Transverse colon (tissue), 4 donors: ENCODE data around the gene SDHAF4. TPM values are rescaled to one million over a fixed set of nuclear protein-coding genes. Genes with fewer than 3 reads are reported as not detected.

ENCODE experiments used
- DNase-seq: peaks from one replicate; pipeline ENCODE4 v3.0.0-alpha.2; 2019
- H3K27ac ChIP-seq, 4 donors: fragments of 200-600 bp; sonication (generic); 2 replicates each; pipeline ENCODE4 v1.5.1; 2016 to 2018; ENCODE audit warnings: inconsistent platforms in 4 of 4
- H3K27me3 ChIP-seq: fragments of 200-600 bp; sonication (generic); 2 replicates; pipeline ENCODE4 v1.5.1; 2017; ENCODE audit warnings: inconsistent platforms
- H3K36me3 ChIP-seq, 4 donors: fragments of 200-600 bp; sonication (generic); 2 replicates each; pipeline ENCODE4 v1.5.1; 2017 to 2019; ENCODE audit warnings: inconsistent platforms in 4 of 4
- H3K4me1 ChIP-seq, 4 donors: fragments of 200-600 bp; sonication (generic); 2 replicates each; pipeline ENCODE4 v1.5.1; 2017 to 2020; ENCODE audit warnings: inconsistent platforms in 4 of 4
- H3K4me3 ChIP-seq, 4 donors: fragments of 200-600 bp; sonication (generic); 1 replicate in 1 of 4; 2 replicates in 3 of 4; pipeline versions ENCODE4 v1.5.1 to v1.6.1; 2017 to 2019; ENCODE audit warnings: inconsistent platforms in 4 of 4
- H3K9me3 ChIP-seq, 2 donors: fragments of 200-600 bp; sonication (generic); 2 replicates each; pipeline ENCODE4 v1.5.1; 2017 to 2019; ENCODE audit warnings: inconsistent platforms in 2 of 2
- CTCF ChIP-seq, 5 experiments: fragments of 200-600 bp in 3 of 5; fragments of 450-650 bp in 2 of 5; sonication (generic) in 3 of 5; IDR thresholded peaks; 1 replicate in 2 of 5; 2 replicates in 3 of 5; pipeline ENCODE4 v1.5.1; 2016 to 2017; ENCODE audit warnings: antibody characterized with exemption in 5 of 5, inconsistent platforms in 3 of 5, mild to moderate bottlenecking in 2 of 5, moderate library complexity in 1 of 5
- EP300 ChIP-seq: sonication (generic); formaldehyde crosslinking; IDR thresholded peaks from one replicate; pipeline ENCODE4 v1.6.1; 2017; ENCODE audit warnings: antibody characterized with exemption, low read depth
- POLR2A ChIP-seq: fragments of 450-650 bp; IDR thresholded peaks from one replicate; pipeline ENCODE4 v1.6.1; 2016; ENCODE audit warnings: antibody characterized with exemption, mild to moderate bottlenecking, moderate library complexity
- POLR2AphosphoS5 ChIP-seq, 3 donors: sonication (generic); formaldehyde crosslinking; IDR thresholded peaks; one replicate each; pipeline ENCODE4 v1.6.1; 2016; ENCODE audit warnings: antibody characterized with exemption in 3 of 3
- whole genome bisulfite sequencing, 2 donors: methylation state at CpG; one replicate each; pipeline ENCODE4 v1.1.5; 2018; ENCODE audit warnings: low coverage in 1 of 2; 5-methylcytosine and 5-hydroxymethylcytosine counted together
- in situ Hi-C, 4 donors: fragments of 200-750 bp; cut with MboI; loops; one replicate each; pipeline versions ENCODE4 v1.15.0 to v1.15.1; 2017; ENCODE audit warnings: low sequenced_read_pairs in 3 of 4, low pct_ligation_motif_present in 1 of 4, low pct_unique_long_range_greater_than_20kb in 1 of 4
- intact Hi-C: fragments of 100-400 bp; cut with DNase I; formaldehyde crosslinking; loops from one replicate; pipeline ENCODE4 v1.15.1; 2023; ENCODE audit warnings: low total_unique reads
- total RNA-seq, 4 donors: library from RNA; depleted of rRNA; stranded (reverse); fragments of >200 nt; gene quantifications; one replicate each; pipeline ENCODE4 v1.1.0, GENCODE V29; 2016

Gene SDHAF4
- total RNA-seq, 4 donors from 2014 or later: 1.9 to 8.3 (median 5.3) TPM

GRCh38 chr6:70627500-70628254 is 60.9 kb downstream of the SDHAF4 start:
- Histone ChIP-seq H3K27me3 (no peaks in the 10 kb centered on the region), H3K27ac (no peak overlapping the region), H3K4me3 (no peak overlapping the region), H3K36me3 (no peaks in the 10 kb centered on the region), H3K4me1 (peaks cover 0 to 4% (median 0%) of the 10 kb centered on the region in 4 donors), H3K9me3 (no peaks in the 10 kb centered on the region)
- intact Hi-C loops (no loop called here), in situ Hi-C loops (no loop called here)
- WGBS, 2 donors: 90 to 95% methylated on average over 2 to 36 of the region's 36 CpGs
- DNase-seq: no peak
- TF ChIP-seq CTCF (IDR thresholded peaks at IDR 0.05): no peak
- TF ChIP-seq EP300: no peak
- TF ChIP-seq POLR2A: no peak
- no peak for TF ChIP-seq POLR2AphosphoS5 (IDR thresholded peaks at IDR 0.05)

GRCh38 chr6:70629929-70630328 is 63.2 kb downstream of the SDHAF4 start:
- TF ChIP-seq POLR2A (no peak), POLR2AphosphoS5 (IDR thresholded peaks at IDR 0.05) (no peak), EP300 (no peak), CTCF (IDR thresholded peaks at IDR 0.05) (no peak)
- no peak overlapping the region for H3K4me3 ChIP-seq
- no peaks in the 10 kb centered on the region for H3K9me3 ChIP-seq
- no peak for DNase-seq
- no peak overlapping the region for H3K27ac ChIP-seq
- no peaks in the 10 kb centered on the region for H3K27me3 ChIP-seq
- intact Hi-C loops: loop anchor here (1.0 kb wide), 1 partner anchor 35 kb away; no protein-coding TSS in a partner anchor
- peaks cover 0 to 4% (median 0%) of the 10 kb centered on the region in 4 donors for H3K4me1 ChIP-seq
- H3K36me3 ChIP-seq: no peaks in the 10 kb centered on the region
- in situ Hi-C loops: no loop called here
- WGBS, 2 donors: 76 to 89% methylated on average over 1 of the region's 1 CpG

- Histone ChIP-seq H3K4me3 (no peak overlapping the region), H3K4me1 (peaks cover 0 to 4% (median 0%) of the 10 kb centered on the region in 4 donors), H3K27me3 (no peaks in the 10 kb centered on the region), H3K9me3 (no peaks in the 10 kb centered on the region), H3K27ac (no peak overlapping the region), H3K36me3 (no peaks in the 10 kb centered on the region)
- DNase-seq: no peak
- in situ Hi-C loops: no loop called here
- intact Hi-C loops: no loop called here
- TF ChIP-seq EP300 (no peak), POLR2A (no peak), POLR2AphosphoS5 (IDR thresholded peaks at IDR 0.05) (no peak), CTCF (IDR thresholded peaks at IDR 0.05) (no peak)
- 38 to 51% methylated on average over 2 of the region's 2 CpGs for WGBS, 2 donors
Measured at GRCh38 chr6:70633870-70634269, 67.1 kb downstream of the SDHAF4 start.

GRCh38 chr6:70636596-70636995 is 69.9 kb downstream of the SDHAF4 start:
- no peaks in the 10 kb centered on the region for H3K4me1 ChIP-seq
- whole genome bisulfite sequencing, 2 donors: 91 to 93% methylated on average over 5 to 8 of the region's 8 CpGs
- no peak overlapping the region for H3K27ac ChIP-seq
- DNase-seq: no peak
- in situ Hi-C loops (no loop called here), intact Hi-C loops (no loop called here)
- no peaks in the 10 kb centered on the region for H3K9me3 ChIP-seq
- H3K36me3 ChIP-seq: no peaks in the 10 kb centered on the region
- no peak overlapping the region for H3K4me3 ChIP-seq
- H3K27me3 ChIP-seq: no peaks in the 10 kb centered on the region
- TF ChIP-seq EP300 (no peak), POLR2A (no peak)

GRCh38 chr6:70638468-70638867 is 71.7 kb downstream of the SDHAF4 start:
- Histone ChIP-seq H3K4me3 (no peak overlapping the region), H3K9me3 (no peaks in the 10 kb centered on the region), H3K27ac (no peak overlapping the region), H3K36me3 (no peaks in the 10 kb centered on the region), H3K4me1 (no peaks in the 10 kb centered on the region), H3K27me3 (no peaks in the 10 kb centered on the region)
- in situ Hi-C loops (no loop called here), intact Hi-C loops (no loop called here)
- DNase-seq: no peak
- no peak for TF ChIP-seq CTCF (IDR thresholded peaks at IDR 0.05)
- no peak for TF ChIP-seq POLR2AphosphoS5 (IDR thresholded peaks at IDR 0.05)
- no peak for TF ChIP-seq POLR2A
- 93 to 100% methylated on average over 1 of the region's 1 CpG for WGBS, 2 donors
